ENCODE measurements around the gene WDR3.

- no peak for TF ChIP-seq CTCF (IDR thresholded peaks at IDR 0.05; ENCODE audit: low read length)
- TF ChIP-seq EZH2 (IDR thresholded peaks at IDR 0.05; ENCODE audit: borderline replicate concordance, low read length), result no peak
Observed at GRCh38 chr1:117964290-117965038, 34.9 kb downstream of the WDR3 start.

Measured in OCI-LY1 (cell line).